ENCODE measurements around the gene PARVG.

Gene PARVG

DNA sequence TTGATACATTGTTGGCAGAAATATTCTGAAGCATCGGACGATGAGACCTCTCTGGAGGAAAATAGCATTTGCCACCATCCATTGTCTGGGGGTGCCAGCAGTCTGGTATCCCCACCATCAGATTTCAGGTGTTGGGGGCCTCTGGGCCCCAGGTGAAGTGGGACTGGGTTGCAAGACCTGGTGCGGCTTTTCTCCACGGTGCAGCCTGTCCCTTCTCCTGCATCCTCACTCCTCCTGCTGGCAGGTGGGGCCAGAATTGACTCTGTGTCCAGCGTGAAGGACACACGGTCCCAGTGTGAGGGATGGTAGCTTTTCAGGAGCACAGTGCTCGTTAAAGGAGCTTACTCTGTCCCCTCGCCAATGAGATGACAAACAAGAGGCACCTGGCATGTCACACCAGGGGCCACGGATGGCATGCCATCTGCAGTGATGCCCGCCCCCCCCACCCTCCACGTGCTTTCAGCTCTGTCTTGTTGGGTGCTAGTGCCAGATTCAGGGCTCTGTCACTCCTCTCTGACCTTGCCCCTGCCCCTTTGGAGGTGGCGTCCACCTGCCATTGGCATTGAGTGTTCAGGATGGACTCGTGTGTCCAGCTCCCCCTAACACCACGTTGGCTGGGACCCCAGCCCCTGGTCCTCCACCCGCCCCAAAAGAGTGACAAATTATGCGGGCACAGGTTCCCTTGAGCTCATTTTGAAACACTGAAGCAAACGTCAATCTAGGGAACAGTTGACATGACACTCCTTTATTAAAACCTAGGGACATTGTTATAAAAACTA lies 62.4 kb downstream of the PARVG start:
- no peak for DNase-seq (ENCODE audit: low read depth)

DNA sequence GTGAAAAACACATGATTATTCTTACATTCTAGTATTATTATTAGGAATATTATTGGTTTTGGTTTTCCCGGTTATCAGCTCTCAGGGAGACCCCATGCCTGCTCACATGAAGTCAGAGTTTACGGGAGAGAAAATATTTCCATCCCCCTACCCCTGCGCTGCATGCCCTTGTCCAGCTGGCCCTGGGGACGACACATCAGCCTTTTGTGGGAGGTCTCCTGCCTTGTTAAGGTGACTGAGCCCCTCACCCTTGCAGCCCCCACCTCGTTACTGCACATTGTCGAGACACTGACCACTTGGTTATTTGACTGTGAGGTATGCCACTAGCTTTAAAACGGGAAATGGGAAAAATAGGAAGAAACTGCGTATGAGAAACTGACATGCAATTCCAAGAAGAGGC lies 63.0 kb downstream of the PARVG start:
- no peak for DNase-seq (ENCODE audit: low read depth)

- DNase-seq (ENCODE audit: low read depth): no peak
Observed at GRCh38 chr22:44244265-44244822, 63.6 kb downstream of the PARVG start.

DNA sequence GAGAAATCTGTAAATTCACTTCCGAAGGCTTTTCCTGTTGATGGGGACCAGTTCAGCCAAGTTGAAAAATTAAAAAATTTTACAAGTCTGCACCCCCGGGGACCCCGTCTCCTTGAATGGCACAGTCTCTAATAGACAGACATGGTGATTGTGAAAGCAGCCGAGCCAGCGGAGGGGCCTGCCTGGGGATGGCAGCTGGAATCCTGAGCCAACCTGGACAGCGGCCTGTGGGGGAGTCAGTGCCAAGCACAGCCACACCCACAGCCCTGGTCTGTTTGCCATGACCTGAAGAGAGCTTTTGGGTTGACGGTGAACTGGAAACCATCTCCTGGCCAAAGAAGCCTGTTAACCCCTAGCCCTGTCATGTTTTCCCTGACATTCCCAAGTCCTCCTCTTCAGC lies 64.7 kb downstream of the PARVG start:
- no peak for DNase-seq (ENCODE audit: low read depth)

GRCh38 chr22:44245867-44246266 lies 65.1 kb downstream of the PARVG start:
- no peak for DNase-seq (ENCODE audit: low read depth)

- DNase-seq (ENCODE audit: low read depth): no peak
Observed at GRCh38 chr22:44246615-44247326, 66.0 kb downstream of the PARVG start.

DNA sequence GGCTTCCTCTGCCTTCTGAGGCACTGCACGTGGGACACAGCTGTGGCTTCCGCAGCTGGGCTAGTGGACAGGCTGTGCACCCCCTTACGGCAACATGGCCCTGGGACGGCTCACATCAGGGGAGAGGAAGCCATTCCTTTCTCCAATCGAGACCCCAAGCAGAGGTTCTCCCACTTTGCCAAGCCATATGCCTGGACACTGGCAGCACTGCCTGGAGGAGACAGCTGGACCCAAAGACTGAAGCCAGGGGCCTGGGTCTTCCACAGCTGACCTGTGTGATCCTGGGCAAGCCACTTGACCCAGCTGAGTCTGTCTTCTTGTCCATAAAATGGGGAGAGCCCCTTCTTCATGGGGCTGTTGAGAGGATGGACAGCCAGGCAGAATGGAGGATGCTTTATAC lies 66.6 kb downstream of the PARVG start:
- no peak for DNase-seq (ENCODE audit: low read depth)

GRCh38 chr22:44247923-44248892 lies 67.5 kb downstream of the PARVG start:
- no peak for DNase-seq (ENCODE audit: low read depth)

GRCh38 chr22:44248926-44249325 lies 68.2 kb downstream of the PARVG start:
- DNase-seq (ENCODE audit: low read depth): no peak

DNA sequence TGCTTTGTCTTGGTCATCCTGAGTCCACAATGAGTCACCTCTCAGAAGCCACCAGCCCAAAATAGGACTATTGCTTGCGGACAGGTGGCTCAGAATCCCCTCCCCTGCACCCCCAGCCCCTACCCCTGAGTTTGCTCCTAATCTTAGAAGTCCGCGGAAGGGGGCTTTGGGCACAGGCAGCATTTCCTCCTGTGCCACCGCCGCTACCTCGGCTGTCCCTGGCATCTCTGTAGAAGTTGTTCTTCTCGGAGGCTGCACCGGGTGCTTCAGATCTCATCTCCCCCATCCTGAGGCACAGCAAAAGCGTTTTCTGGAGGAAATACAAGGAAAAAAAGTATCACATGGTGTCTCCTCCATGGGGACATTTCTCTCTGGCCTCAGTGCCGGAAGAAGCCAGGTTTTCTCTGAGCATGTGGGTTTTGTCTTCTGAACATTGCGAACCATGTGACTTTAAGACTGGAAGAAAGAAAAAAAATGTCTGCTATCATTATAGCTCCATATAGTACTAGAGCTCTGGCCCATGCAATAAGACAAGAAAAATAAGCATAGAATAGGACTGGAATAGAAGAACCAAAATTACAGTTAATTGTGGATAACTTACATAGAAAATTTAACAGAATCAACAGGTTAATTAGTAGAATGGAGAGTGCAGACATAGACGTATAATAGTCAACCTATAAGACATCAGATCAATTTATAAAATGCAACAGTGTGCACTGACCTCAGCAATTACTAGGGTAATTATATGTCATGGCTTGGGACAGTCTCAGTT lies 68.8 kb downstream of the PARVG start:
- no peak for DNase-seq (ENCODE audit: low read depth)

DNA sequence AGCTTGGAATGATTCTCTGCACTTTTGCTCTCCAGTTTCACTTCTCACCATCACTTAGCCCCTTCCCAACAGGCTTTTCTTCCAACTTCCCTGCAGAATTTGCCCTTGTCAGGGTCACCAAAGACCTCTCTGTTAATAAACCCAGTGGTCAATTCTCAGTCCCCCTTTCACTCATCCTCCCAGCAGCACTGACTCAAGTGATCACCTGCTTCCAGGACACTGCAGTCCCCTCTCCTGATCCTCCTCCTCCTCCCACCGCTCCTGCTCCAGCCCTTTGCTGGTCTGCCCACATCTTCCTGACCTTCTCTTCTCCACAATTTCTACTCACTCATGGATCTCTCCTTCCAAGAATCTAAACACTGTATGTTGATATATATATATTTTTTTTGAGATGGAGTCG lies 74.1 kb downstream of the PARVG start:
- no peak for DNase-seq (ENCODE audit: low read depth)

DNA sequence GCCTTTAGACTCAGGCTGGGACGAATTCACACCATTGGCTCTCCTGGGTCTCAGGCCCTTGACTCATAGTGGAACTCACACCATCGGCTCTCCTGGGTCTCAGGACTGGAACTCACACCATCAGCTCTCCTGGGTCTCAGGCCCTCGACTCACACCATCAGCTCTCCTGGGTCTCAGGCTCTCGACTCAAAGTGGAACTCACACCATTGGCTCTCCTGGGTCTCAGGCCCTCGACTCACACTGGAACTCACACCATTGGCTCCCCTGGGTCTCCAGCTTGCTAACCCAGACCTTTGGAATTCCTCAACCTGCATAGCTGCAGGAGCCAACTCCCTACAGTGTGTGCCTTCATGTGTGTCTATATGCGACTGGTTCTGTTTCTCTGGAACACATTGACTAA lies 75.4 kb downstream of the PARVG start:
- no peak for DNase-seq (ENCODE audit: low read depth)

GRCh38 chr22:44256556-44257485 lies 76.1 kb downstream of the PARVG start:
- no peak for DNase-seq (ENCODE audit: low read depth)
